Activated gamma-delta T cell treated with anti-CD3 and anti-CD28 coated beads, Interleukin-2, amount 50 U/mL, for 16 hours (primary cell): Measurements from ENCODE around the gene RHD.
"Not testable (repeated sequence)": the region's sequence is repeated elsewhere in the genome, so short reads cannot be mapped to it uniquely, and the experiment has no call there.

Experiments used
- DNase-seq: peaks from one replicate; pipeline ENCODE4 v3.0.0-alpha.2; 2020; ENCODE audit warnings: low read depth

Gene RHD

GRCh38 chr1:25356441-25356840, 84.1 kb downstream of the RHD start:
- DNase-seq: no peak

DNA sequence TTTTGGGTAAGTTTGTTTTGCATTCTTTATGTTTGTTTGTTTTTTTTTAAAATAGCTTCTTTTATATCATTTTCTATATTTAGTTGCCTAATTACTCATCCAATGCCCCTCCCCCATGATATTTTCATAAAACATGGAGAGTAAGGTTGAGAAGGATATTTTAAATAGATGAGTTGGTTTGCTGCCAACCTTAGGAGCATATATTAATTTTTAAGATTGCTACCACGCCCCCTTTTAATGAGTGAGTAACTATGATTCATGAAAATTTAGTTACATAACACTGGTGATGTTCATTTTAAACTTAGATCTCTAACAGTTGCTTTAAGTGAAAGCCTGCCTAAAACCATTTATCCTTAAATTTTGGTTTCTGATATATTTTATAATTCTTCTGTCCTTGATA, 84.5 kb downstream of the RHD start:
- no peak for DNase-seq

DNA sequence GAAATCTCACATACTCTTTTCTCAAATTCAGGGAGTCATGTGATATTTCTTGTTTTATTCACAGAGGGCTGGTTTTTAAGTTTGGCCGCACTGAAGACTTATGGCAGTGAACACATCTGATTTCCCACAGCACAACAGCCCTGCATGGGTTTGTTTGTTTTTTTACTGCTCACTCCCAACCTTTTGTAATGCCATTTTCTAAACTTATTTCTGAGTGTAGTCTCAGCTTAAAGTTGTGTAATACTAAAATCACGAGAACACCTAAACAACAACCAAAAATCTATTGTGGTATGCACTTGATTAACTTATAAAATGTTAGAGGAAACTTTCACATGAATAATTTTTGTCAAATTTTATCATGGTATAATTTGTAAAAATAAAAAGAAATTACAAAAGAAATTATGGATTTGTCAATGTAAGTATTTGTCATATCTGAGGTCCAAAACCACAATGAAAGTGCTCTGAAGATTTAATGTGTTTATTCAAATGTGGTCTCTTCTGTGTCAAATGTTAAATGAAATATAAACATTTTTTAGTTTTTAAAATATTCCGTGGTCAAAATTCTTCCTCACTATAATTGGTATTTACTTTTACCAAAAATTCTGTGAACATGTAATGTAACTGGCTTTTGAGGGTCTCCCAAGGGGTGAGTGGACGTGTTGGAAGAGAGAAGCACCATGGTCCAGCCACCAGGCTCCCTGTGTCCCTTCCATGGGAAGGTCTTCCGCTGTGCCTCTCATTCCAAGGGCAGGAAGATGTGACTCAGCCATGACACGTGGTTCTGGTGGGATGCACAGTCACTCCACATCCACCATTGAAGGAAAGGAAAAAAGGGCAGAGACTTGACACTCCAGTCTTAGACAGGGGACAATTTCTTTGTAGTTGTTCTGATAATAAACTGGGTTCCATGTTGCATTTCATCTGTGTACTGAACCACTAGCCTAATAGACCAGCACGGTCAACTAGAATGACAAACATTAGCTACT, 88.6 kb downstream of the RHD start:
- no peak for DNase-seq

DNA sequence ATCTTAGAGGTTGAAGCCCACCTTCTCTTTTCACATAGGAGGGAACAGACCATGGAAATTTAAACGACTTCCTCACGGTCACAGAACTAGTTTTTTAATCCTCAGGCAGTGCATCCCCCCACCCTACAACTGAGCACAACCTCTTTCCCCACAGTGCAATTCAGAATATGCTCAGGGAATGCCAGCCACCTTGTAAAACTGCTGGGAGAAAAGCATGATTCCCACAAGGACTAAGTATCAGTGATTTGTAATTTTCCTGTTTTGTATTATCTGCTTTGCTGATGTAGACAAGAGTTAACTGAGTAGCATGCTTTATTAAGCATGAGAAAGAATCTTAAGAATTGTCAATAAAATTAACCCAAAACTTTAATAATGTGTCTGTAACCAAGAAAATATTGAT, 89.6 kb downstream of the RHD start:
- no peak for DNase-seq

GRCh38 chr1:25362634-25363559, 90.6 kb downstream of the RHD start:
- DNase-seq: not testable (repeated sequence)

DNA sequence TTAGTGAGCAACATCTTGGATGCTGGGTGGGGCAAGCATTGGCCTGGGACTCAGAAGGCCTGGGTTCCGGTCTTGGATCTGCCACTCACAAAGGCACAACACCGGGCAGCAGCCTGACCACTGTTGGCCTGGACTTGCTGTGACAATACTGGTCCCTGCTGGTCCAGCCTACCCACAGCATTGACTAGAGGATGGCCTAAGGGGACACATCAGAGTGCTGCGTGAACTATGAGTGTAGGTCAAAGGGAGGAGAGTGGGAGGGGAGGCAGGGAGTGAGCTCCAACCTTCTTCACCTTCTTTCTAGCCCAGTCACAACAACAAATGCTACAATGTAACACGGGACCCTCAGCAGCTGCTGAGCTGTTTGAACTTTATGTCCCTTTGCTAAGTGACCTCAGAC, 96.9 kb downstream of the RHD start:
- no peak for DNase-seq

DNA sequence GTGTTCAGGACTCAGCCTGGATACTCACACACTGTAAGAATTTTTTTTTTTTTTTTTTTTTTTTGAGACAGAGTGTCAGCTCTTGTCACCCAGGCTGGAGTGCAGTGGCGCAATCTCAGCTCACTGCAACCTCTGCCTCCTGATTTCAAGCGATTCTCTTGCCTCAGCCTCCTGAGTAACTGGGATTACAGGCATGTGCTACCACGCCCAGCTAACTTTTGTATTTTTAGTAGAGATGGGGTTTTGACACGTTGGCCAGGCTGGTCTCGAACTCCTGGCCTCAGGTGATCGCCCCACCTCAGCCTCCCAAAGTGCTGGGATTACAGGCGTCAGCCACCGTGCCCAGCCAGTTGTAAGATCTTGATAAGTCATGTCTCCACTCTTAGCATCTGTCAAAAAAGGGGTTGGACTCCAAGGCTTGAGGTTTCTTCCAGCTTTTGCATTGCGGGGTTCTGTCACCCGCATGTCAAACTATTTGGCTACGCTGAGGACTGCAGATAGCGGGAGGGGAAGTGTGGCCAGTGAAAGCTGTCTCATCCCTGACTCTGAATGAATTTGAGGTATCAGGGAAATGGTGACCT, 97.5 kb downstream of the RHD start:
- not testable (repeated sequence) for DNase-seq

GRCh38 chr1:25371757-25372156, 99.4 kb downstream of the RHD start:
- DNase-seq: not testable (repeated sequence)

- not testable (repeated sequence) for DNase-seq
Observed at GRCh38 chr1:25378367-25378766, 106.1 kb downstream of the RHD start.
